Measurements from ENCODE around the gene NCOA4. TPM values are rescaled to one million over a fixed set of nuclear protein-coding genes. Genes with fewer than 3 reads are reported as not detected.
"Not testable (repeated sequence)": the region's sequence is repeated elsewhere in the genome, so short reads cannot be mapped to it uniquely, and the experiment has no call there.

Gene NCOA4
- total RNA-seq, 1 donor from 2014 or later = 187 TPM

DNA sequence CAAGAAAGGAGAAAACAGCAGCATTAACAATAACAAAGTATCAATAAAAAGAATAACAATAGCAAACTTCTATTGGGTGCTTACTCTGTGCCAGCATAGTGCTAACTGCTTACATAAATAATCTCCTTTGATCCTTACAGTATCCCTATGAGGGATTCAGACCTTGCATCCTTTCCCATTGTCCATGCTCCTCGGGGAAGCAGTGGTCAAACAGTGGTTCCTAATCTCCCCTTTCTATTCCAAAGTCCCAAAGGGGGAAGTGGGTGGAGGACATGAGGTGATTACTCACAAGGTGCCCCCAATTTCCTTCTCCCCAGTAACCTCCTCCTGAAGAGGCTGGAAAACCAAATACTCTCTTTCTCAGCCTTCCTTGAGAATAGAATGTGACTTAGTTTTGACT, 37.7 kb upstream of the NCOA4 start:
- Histone ChIP-seq H3K27me3 (no peaks in the 10 kb centered on the region), H3K27ac (no peak overlapping the region), H3K36me3 (no peaks in the 10 kb centered on the region), H3K9me3 (no peaks in the 10 kb centered on the region), H3K4me3 (no peak overlapping the region), H3K4me1 (no peaks in the 10 kb centered on the region)
- ATAC-seq (no peak), DNase-seq (no peak)
- TF ChIP-seq, protein P1, sequence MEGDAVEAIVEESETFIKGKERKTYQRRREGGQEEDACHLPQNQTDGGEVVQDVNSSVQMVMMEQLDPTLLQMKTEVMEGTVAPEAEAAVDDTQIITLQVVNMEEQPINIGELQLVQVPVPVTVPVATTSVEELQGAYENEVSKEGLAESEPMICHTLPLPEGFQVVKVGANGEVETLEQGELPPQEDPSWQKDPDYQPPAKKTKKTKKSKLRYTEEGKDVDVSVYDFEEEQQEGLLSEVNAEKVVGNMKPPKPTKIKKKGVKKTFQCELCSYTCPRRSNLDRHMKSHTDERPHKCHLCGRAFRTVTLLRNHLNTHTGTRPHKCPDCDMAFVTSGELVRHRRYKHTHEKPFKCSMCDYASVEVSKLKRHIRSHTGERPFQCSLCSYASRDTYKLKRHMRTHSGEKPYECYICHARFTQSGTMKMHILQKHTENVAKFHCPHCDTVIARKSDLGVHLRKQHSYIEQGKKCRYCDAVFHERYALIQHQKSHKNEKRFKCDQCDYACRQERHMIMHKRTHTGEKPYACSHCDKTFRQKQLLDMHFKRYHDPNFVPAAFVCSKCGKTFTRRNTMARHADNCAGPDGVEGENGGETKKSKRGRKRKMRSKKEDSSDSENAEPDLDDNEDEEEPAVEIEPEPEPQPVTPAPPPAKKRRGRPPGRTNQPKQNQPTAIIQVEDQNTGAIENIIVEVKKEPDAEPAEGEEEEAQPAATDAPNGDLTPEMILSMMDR (IDR thresholded peaks at IDR 0.05) = no peak
- intact Hi-C loops (cut with DNase I) = no loop called here

DNA sequence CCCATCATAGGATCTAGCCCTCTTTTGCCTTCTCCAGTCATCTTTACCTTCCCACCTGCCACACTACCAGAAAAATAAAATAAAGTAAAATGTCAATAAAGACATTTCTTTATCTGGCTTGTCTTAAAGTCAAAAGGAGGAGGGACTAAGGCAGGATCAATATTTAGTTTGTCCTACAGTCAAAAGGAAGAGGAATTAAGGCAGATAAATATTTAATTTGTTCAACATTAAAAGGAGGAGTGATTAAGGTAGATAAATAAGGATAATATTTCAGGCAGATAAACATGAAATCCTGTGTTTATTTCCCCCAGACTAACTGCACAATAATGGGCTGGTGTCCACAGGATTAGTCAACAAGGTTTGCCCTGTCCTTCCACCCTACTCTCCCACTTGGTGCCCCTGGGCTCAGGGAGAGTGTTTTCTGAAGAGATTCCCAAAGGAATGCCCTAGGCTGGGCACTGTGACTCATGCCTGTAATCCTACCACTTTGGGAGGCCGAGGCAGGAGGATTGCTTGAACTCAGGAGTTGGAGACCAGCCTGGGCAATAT, 33.9 kb upstream of the NCOA4 start:
- Histone ChIP-seq H3K27ac (no peak overlapping the region), H3K9me3 (no peaks in the 10 kb centered on the region), H3K27me3 (no peaks in the 10 kb centered on the region), H3K4me3 (no peak overlapping the region), H3K4me1 (no peaks in the 10 kb centered on the region), H3K36me3 (no peaks in the 10 kb centered on the region)
- no peak for DNase-seq
- TF ChIP-seq, protein P1 (IDR thresholded peaks at IDR 0.05) = no peak
- intact Hi-C loops (cut with DNase I) = no loop called here
- ATAC-seq = no peak

DNA sequence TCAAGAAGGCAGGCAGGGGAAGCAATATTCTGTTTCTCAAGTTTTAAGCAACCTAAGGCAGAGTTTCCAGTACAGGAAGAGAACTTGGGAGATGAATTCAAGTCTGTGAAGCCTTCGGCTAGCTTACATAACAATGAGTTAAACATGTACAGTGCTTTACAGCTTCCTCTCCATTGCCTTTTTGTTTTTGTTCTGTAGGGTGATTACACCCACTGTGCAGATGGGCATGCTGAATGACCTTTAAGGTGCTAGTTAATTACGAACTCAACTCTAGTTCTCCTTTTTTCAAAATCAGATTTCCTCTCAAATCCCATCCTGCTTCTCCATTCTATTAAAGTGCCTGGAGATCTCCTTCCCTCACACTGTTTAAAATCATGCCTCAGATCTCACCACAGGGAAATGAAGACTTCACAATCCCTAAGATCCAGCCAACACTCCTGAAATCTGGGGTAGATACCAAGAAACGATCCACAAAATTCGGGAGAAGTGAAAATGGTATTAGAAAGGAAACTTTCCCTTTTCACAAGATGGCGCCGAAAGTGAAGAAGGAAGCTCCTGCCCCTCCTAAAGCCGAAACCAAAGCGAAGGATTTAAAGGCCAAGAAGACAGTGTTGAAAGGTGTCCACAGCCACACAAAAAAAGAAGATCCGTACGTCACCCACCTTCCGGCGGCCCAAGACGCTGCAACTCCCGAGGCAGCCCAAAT, 32.5 kb upstream of the NCOA4 start:
- TF ChIP-seq, protein P1 (IDR thresholded peaks at IDR 0.05) = no peak
- Histone ChIP-seq H3K36me3 (no peaks in the 10 kb centered on the region), H3K27me3 (no peaks in the 10 kb centered on the region), H3K27ac (no peak overlapping the region), H3K4me1 (no peaks in the 10 kb centered on the region), H3K9me3 (no peaks in the 10 kb centered on the region), H3K4me3 (no peak overlapping the region)
- ATAC-seq = no peak
- intact Hi-C loops (cut with DNase I) = no loop called here
- no peak for DNase-seq

DNA sequence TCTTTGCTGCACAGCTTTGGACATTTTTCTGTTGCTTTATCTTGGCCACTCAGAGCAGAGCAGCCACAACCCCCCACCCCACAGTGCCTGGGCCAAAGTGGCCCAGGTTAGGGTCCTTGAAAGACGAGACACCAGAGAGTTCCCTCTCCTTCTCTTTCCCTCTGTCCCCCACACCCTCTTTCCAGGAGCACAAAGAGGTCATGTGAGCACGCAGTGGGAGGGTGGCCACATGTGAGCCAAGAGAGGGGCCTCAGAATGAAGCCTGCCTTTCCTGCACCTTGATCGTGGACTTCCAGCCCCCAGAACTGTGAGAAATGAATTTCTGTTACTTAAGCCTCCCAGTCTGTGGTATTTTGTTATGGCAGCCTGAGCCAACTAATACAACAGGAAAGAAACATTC, 30.3 kb upstream of the NCOA4 start:
- Histone ChIP-seq H3K9me3 (no peaks in the 10 kb centered on the region), H3K27me3 (no peaks in the 10 kb centered on the region), H3K4me3 (no peak overlapping the region), H3K4me1 (no peaks in the 10 kb centered on the region), H3K27ac (no peak overlapping the region), H3K36me3 (no peaks in the 10 kb centered on the region)
- DNase-seq = no peak
- TF ChIP-seq, protein P1 (IDR thresholded peaks at IDR 0.05) = no peak
- no peak for ATAC-seq
- intact Hi-C loops (cut with DNase I) = no loop called here

DNA sequence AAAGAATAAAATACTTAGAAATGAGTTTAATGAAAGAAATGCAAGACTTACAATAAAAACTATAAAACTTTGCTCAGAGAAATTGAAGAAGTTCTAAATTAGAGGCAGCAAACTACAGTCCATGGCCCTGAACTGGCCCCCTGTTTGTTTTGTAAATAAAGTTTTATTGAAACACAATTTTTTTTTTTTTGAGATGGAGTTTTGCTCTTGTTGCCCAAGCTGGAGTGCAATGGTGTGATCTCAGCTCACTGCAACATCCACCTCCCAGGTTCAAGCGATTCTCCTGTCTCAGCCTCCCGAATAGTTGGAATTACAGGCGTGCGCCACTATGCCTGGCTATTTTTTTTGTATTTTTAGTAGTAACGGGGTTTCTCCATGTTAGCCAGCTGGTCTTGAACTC, 27.5 kb upstream of the NCOA4 start:
- H3K27ac ChIP-seq; ATAC-seq; H3K4me1 ChIP-seq; H3K4me3 ChIP-seq; H3K36me3 ChIP-seq; H3K27me3 ChIP-seq; H3K9me3 ChIP-seq; DNase-seq; intact Hi-C loops (cut with DNase I): not testable (repeated sequence)

DNA sequence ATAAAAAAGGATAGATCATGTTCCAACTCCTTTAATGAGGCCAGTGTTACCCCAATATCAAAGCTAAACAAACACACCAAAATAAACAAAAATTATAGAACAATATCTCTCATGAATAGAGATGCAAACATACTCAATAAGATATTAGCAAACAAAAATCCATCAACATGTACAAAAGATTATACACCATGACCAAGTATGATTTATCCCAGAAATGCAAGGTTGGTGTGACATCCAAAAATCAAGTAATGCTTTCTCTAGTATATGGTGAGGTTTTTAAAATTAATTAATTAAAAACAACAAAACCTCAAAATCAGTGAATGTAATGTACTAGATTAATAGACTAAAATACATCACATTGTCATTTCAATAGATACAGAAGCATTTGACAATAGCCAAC, 26.6 kb upstream of the NCOA4 start:
- no peaks in the 10 kb centered on the region for H3K9me3 ChIP-seq
- intact Hi-C loops (cut with DNase I) = no loop called here
- H3K27me3 ChIP-seq = no peaks in the 10 kb centered on the region
- no peak overlapping the region for H3K4me3 ChIP-seq
- ATAC-seq = no peak
- no peaks in the 10 kb centered on the region for H3K36me3 ChIP-seq
- no peak overlapping the region for H3K27ac ChIP-seq
- DNase-seq = no peak
- TF ChIP-seq, protein P1 (IDR thresholded peaks at IDR 0.05) = no peak
- no peaks in the 10 kb centered on the region for H3K4me1 ChIP-seq

Data from upper lobe of right lung (tissue), 1 donor.